Measurements from ENCODE around the gene ANKRD33B.
A peak's percentile ranks its signal among the peaks of the same experiment; 100 is the strongest.

ANKRD33B gene

DNA sequence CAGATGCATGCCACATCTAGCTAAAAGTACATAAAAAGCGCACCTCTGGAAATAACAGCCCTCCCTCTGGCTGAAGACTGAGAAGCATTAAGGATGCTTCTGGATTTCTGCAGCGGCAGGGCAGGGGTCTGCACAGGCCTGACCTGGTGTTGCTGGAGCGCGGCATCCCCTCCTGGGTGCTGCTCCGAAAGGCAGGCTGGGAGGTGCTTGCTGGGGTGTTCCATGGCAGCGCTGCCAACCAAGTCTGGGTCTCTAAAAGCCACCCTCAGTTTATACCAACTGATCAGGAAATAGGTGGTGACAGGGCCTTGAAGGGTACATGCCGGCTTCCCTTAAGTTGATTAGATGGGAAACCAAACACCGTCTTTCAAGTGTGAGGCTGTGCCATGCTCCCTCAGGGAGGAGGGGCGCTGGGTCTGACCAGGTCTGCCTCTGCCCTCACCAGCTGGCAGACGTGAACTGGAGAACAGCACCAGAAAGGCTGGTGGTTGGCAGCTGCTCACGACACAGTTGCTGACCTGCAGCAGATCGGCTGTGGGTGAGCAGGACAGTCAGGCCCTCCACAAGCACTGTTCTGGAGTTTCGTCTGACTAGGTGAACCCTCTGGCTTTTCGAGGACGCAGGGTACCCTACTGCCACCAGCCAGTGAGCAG lies 115.6 kb downstream of the ANKRD33B start:
- DNase-seq: no peak

- no peak for DNase-seq
These were observed 117.1 kb downstream of the ANKRD33B start for GRCh38 chr5:10680876-10681481.

- DNase-seq: no peak
These were observed 118.1 kb downstream of the ANKRD33B start for GRCh38 chr5:10681731-10682679.

GRCh38 chr5:10682801-10683525 lies 119.1 kb downstream of the ANKRD33B start:
- DNase-seq: no peak

DNA sequence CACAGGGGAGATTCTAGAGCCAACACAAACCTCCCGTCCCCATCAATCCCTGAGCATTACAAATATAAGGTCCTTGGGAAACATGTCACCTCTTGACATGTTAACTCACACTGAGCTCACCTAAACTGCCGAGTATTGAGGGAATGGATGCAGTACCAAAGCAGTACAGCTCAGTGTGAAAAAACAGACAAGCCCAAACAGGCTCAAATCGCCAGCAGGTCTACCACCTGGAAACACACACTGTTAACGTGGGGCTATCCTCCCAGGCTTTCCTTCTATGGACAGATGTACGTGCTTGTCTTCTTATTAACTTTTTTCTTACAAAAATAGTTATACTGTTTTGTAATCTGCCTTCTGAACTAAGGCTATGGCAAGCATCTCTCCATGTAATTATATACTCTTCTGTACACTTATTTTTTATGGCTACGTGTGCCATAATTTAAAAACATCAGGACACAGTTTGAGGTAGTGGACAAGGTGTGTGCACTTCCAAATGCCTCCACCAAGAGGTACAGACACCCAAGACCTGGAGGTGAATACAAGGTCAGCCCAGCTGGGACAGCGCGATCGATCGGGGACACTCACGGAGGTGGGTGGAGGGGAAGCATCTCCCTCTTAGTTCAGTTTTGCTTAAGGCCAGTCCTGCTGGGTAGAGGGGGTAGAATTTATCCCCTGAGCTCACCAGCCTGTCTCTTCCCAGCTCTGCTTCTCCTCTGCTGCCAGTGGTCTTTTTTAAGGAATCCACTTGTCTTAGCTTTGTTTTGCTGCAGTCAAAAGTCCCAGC lies 120.6 kb downstream of the ANKRD33B start:
- DNase-seq: no peak

GRCh38 chr5:10685115-10685521 lies 121.2 kb downstream of the ANKRD33B start:
- DNase-seq: no peak

DNA sequence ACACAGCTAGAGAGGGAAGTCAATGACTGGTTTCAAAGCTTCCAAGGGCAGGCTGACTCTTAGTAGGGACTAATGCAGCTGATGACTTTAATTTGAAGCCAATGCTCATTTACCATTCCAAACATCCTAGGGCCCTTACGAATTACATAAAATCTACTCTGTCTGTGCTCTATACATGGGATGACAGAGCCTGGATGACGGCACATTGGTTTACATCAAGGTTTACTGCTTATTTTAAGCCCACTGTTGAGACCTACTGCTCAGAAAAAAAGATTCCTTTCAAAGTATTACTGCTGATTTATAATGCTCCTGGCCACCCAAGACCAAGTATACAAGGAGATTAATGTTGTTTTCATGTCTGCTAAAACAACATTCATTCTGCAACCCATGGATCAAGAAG lies 123.0 kb downstream of the ANKRD33B start:
- DNase-seq: no peak

DNA sequence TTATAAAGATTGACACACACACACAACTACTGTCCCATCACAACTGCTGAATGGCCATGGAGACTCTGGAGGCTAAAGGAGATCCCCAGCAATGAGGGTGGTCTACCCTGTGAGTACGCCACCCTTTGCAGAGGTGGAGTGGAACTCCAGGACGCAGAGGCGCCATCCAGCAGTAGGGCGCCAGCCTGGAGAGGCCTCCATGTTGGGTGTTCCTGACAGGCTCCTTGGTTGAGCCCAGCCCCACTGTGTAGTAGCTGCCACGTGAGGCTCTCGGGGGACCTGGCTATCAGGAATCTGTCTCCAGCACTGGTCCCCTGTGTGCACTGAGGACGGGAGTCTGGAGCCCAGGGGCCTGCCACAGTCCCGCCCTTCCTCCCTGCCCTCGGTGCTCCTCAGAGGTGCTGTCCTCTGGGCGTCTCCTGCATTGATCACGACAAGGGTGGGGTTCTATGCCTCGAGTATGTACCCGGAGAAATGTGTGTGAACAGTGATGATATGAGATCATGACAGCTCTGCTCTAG lies 124.8 kb downstream of the ANKRD33B start:
- no peak for DNase-seq

- peak; percentile 51 for DNase-seq
These were observed 125.7 kb downstream of the ANKRD33B start for GRCh38 chr5:10689391-10690081.

GRCh38 chr5:10690460-10691440 lies 126.9 kb downstream of the ANKRD33B start:
- no peak for DNase-seq

DNA sequence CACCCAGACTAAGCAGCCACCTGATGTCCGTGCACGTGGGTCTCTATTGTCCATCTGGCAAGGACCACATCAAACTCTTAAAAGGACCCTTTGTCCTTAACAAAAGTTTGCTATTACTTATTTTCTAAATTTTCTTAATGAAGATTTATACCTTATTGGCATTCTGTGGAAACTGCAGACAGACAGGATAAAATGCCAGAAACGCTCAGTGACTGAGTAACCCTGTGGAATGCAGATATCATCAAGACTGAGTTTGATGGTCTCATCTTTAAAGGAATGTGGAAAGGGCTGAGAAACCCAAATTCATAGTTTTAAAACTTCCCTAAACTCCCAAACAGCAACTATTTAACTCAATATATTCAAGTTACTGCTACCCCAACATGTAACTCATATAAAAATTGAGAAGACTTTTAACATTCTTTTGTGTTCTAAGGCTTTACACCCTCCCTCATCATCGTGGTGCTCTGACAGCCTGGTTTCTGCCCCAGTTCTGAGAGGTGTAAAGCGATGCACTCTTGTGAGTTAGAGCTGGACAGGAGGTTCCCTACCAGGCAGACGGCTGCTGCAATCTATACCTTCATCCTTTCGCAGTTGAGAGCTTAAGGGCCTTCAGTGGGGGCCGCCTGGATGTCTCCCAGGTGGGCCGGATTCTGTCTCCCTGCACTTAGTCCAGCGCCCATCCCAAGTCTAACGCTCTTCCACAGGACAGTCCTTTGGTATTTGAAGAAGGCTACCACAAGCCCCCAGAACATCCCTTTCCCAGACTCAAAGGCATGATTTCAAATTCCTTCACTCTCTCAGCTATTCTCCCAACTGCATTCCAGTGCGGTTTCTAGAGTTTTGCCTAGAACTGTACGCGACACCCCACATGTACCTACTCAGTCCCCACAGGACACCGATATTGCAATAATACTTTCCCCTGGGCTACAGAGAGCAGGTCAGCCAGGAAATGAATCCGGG lies 128.2 kb downstream of the ANKRD33B start:
- DNase-seq: peak; percentile 95

GRCh38 chr5:10695055-10695649 lies 131.3 kb downstream of the ANKRD33B start:
- peak; percentile 72 for DNase-seq

GRCh38 chr5:10695759-10696543 lies 132.1 kb downstream of the ANKRD33B start:
- peak; percentile 45 for DNase-seq

DNA sequence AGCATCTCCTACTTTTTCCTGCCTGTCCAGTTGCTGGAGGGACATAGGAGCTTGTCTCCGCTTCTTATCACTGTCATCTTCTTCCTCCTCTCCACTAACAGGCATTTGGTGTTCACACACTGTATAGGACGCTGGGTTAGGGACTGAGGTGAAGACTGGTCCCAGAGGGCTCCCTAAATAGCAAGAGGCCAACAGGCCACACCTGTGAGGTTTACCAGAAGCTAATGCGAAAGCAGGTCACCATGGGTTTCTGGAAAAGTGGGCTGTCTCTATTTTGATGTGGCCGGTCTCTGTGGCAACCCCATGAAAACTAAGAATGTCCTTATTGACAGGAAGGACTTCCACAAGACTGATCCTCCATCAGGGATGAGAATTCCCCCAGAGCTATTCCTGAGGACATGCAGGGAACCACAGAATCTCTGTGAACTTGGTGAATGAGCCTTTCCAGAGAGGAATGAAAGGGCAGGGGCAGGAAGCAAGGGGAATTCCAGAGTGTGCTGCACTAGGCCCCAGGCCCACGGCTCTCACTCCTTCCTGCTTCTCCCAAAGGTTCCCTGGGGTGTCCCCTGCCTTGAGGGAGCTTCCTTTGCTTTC lies 135.5 kb downstream of the ANKRD33B start:
- no peak for DNase-seq

DNA sequence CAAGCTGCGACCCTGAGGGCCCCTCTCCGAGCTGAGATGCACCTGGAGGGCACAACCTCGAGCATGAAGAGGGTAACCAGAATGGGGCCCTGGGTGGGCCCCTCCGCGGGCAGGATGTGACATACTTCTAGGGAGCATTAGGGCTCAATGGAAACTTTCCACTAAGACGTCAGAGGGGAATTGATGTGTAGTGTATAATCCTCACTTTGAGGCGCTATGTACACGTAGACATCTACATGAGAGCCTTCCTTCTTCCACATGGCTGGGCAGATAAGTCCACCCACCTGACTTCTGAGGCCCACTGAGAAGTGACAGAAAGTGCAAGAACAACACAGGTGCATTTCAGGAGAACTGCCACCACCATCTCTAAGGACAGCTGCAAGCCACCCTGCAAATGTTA lies 136.1 kb downstream of the ANKRD33B start:
- no peak for DNase-seq

DNA sequence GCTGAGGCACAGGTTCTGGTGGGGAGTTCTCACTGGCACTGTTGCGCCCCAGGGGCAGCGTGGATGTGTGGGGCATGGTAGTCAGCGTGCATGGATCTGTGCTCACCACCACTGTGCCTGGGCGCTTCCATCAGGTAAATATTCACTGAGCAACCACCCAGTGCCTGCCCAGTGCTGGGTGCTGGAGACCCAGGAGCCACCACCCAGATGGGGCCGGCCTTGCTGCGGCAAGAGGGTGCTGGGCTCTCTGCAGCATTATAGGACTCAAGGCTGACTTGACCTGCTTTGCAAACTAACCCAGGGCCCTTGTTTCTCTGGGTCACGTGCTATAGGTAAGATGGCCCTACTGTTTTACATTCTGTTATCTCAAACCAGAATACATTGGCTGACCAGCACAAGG lies 136.6 kb downstream of the ANKRD33B start:
- no peak for DNase-seq

- peak; percentile 61 for DNase-seq
These were observed 137.7 kb downstream of the ANKRD33B start for GRCh38 chr5:10701567-10702039.
